ENCODE measurements around the gene DHCR7.
A peak's percentile ranks its signal among the peaks of the same experiment; 100 is the strongest.

DHCR7 gene

DNA sequence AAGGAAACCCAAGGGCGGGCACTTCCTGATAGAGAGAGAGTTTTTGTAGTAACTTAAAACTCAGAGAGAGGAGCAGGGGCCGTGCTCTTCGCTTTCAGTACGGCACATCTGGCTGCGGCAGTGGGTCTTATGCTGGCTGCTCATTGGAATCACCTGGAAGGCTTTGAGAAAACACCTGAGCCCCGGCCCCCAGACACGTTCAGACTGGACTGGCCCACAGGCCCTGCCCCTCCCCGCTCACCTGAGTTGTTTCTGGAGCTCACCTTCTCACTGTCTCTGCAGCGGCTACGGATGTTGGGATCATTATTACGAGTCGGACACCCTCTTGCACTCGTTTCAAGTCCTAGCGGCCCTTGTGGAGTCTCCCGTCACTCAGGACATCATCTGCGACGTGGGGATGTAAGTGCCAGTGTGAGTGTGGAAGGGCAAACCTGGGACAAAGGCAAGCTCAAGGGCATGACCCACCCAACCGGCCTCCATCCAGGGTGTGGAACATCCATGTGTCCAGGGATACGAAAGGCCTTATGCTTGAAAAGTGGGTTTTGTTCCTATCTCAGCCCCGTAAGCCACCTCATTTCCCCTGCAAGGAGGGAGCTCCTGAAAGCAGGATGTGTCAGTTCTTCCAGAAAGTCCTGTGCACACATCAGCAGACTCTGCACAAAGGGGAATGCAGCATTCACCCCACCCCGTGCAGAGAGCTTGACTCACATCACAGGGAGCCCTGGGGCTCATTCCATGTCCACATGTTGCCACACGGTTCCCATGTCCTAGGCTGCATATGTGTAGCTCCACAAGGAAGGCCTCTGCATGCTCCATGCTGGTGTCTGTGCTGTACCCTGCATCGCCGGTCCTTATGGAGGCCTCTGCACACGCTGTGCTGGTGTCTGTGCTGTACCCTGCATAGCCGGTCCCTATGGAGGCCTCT, 10.2 kb upstream of the DHCR7 start:
- DNase-seq (ENCODE audit: low read depth in 2 of 2): no peak

DNA sequence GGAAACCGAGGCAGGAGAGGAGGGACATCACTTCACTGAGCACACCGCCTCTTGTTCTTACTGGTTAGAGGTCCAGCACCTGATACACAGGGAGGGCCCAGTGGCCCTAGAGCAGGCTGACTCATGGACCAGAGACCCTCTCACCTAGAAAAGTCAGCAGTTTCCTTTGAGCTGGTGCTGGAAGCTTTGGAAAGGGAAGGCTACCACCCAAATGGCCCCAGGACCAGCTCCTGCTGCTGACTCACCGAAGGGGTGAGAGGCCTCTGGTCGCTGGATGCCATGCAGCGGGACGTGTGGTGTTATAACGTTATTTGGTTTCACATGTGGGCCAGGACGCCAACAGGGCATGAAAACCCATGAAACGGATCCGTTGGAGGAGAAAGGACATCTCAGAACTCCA, 8.6 kb upstream of the DHCR7 start:
- DNase-seq (ENCODE audit: low read depth in 2 of 2): no peak

DNA sequence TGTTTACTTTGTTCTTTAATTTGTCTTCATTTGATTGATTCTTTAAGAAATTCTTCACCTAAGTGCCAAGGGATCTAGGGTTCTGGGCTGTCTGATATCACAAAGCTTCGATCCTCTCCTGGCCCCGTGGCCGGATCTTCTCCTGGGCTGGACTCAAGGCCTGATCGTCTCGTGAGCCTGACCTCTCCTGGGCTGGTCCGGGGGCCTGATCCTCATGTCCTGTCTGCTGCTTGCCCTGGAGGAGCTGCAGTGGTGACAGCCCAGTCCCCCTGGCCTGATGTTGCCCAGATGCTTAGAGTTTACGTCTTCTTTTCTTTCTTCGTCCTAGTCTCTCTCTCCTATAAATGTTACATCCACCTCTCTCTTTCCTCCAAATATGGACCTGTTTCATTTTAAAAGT, 8.1 kb upstream of the DHCR7 start:
- no peak for DNase-seq (ENCODE audit: low read depth in 2 of 2)

DNA sequence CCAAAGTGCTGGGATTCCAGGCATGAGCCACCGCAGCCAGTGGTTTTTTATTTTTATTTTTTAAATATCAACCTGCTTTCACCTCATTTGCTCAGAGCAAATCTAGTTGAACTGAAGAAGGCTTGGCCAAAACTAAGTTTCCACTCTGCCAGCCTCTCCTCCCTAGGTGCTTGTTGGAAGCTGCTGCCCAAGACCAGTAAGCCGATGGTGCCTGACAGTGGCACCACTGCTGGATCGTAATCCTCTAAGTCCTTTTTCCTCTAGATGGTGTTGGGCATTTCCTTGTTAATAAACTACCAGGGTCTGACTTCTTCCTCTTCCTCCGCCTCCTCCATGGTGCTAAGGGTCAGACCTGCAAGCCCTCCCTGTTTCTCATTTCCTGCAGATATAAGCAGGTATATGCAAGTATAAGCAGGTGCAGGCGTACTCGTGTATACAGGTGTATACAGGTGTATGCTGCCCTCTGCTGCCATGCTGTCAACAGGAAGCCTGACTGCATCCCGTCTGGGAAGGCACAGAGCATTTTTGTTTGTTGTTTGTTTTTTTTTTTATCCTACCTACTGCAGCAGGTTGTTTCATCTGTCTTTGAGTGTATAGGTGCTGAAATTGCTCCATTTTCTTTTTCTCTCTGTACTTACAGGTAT, 6.4 kb upstream of the DHCR7 start:
- DNase-seq (ENCODE audit: low read depth in 2 of 2): no peak

DNA sequence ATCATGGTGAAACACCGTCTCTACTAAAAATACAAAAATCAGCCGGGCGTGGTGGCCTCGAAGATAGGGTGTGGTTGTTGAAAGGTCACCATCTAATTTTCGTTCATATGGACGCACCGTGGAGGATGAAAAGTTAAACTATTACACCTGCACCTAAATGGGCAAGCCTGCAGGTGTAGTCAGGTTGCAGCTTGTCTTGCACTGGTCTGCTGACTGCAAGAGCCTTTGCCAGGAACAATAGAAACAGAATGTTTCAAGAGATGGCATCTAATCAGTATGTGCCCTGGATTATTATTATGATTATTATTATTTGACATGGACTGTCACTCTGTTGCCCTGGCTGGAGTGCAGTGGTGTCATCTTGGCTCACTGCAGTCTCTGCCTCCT, 5.7 kb upstream of the DHCR7 start:
- no peak for DNase-seq (ENCODE audit: low read depth in 2 of 2)

DNA sequence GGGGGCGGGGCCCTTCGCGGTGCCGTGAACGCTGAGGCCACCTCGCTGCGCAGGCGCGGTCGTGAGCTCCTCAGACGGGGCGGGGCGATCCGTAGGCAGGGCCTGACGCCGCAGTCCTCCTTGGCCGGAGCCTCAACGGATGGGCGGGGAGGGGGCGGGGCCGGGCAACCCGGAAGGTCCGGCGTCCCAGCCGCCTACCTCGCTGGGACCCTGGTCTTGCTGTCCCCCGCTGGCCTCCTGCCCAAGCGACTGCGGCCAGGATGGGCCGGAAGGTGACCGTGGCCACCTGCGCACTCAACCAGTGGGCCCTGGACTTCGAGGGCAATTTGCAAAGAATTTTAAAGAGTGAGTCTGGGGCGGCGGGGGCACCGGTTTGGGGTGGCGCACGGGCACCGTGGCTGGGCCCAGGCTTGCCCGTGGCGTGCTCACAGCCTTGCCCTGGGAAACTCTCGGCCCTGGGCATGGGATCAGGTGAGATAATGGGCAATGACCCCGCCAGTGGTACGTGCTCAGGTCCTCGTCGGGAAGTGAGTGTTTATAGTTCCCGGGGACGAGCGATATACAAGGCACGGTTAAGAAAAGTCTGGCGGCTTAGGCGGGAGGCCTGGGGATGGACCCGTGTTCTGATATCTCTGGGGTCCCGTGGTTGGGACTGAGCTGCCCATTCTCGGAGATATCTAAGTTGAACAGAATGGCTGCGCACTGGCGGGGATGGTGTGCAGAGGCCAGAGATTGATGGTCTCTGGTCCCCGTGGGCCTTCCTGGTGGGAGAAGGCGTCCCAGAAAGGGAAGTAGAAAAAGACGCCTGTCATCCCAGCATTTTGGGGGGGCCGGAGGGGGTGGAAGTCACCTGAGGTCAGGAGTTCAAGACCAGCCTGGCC, 5.1 kb upstream of the DHCR7 start, which contains the start of gene NADSYN1:
Gene NADSYN1, plus strand, starts transcription at position 167 of the 881 bp plus-strand sequence. Its CDS starts 94 bp downstream, at position 261.
- peak; percentile 93 for DNase-seq (ENCODE audit: low read depth in 2 of 2)

DNA sequence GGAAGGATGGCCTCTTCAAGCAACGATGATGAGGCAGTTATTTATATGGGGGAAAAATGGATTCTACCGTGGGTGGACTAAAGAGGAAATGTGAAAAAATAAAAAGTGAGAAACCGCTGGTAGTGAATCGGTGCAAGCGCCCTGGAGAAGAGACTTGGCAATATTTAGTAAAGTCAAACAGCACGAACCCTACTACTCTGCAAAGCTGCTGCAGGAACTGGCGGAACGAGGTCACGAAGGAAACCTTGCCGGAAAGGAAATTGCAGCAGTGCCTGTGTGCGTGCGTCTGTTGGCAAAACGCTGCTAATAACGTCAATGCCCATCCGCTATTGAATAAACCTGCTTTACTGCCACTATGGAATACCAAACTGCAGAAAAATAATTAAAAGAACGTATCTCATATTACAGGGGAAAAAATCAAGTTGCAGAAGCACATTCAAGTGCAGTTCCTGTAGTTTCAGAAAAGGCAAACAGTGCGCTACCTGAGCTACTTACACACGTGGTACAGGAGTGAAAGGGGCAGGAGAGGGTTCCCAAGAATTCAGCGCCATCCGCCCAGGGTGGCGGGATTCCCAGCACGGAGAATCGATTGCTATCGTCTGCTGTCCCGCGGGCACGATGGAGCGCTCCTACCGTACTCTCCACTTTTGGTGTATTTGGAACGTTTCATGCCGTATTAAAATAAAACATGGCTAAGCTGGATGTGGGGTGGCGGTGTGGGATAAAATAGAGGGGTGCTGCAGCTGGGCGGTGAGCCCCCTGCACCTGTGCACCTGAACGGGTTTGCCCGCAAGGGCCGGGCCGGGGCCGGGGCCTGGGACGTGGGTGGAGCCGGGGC, 4.2 kb upstream of the DHCR7 start:
- DNase-seq (ENCODE audit: low read depth in 2 of 2): peak; percentile 23 to 32

DNA sequence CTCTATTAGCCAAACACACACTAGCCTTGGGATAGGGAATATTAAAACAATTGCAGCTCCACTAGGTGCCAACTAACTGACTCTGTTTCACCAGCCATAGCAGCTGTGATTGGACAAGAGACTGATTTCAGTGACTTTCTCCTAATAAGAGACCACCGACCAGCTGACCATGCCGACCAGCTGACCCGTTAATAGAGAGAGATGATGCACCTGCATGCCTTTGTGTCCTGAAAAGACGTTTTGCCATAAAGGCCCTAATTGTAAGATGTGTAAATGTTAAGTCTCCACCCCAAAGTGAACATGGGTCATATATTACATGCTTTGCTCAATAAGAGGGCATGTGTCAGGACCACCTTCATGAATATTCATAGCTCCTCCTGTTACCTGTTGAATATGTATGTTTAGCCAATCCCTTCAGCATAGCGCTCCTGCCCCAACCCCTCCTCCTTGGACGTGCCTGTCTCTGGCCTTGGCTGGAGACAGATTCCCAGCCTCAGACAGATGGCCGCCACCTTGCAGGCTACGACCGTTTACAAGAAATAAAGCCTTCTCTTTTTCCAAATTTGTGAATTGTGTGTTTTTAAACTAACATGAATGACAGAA, 3.5 kb upstream of the DHCR7 start:
- no peak for DNase-seq (ENCODE audit: low read depth in 2 of 2)

DNA sequence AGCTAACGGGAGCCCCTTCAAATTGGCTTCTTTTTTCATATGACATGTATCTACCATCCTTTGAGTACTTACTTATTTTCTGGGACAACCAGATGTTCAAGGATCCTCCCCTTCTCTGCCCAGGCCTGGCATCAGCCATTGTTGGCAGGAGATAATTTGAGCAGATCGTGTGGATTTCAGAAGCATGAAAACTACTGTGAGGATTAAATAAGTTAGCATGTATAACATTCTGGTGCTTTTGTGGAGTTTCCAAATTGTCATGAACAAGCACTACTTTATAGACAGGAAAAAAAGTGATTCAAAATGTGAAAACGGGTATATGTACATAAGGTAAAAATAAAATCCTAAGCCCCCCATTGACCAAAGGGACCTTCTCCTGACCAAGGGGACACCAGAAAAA, 2.7 kb upstream of the DHCR7 start:
- no peak for DNase-seq (ENCODE audit: low read depth in 2 of 2)

DNA sequence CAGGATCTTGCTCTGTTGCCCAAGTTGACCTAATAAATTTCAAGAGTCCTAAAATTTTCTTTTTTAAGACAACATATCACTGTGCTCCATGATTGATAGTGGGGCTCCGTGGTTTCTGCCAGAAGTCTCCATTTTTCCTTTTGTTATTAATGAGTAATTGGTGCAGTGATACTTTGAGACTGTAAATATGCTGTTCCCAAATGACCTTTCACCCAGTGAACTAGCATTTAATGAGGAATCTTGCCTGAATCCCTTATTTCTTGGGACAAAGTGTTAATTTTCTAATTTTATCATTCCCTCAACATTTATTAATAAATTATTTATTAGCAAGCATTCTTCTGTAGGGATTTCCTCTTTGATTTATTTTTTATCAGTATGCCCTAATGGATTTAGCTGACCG, 2.3 kb upstream of the DHCR7 start:
- no peak for DNase-seq (ENCODE audit: low read depth in 2 of 2)

DNA sequence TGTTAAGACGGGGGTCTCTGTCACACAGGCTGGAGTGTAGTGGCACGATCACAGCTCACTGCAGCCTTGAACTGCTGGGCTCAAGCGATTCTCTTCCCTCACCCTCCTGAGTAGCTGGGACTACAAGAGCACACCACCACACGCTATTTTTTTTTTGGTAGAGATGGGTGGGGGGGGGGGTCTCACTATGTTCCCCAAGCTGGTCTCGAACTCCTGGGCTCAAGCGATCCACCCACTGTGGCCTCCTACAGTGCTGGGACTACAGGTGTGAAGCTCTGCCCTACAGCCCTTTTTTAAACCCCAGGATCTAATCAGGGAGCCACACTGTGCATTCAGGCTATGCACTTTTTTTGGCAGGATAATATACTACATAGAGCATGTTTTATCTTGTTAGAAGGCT, 1.4 kb upstream of the DHCR7 start:
- no peak for DNase-seq (ENCODE audit: low read depth in 2 of 2)

DNA sequence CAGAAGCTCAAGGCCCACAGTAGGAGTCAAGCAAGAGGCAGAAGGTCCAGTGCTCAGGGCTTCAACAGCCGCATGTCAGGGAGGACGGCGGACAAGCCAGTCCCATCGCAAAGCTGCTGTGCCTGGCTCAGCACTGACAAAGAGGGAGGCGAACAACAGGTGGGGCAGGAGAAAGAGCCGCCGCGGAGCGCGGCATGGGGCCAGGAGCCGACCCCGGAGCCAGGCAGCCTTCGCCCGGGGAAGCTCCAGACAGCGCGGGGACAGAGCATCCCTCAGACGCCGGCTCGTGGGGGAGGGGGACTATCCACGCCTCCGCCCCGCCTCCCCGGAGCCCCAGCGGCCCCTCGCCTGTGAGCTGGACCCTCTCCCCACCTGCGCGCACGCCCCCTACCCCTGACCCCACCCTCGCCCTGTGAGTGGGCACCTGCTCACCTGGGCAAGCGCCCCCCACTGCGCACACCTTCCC, 369 bp downstream of the DHCR7 start:
- DNase-seq (ENCODE audit: low read depth in 2 of 2): peak; percentile 10 to 34

DNA sequence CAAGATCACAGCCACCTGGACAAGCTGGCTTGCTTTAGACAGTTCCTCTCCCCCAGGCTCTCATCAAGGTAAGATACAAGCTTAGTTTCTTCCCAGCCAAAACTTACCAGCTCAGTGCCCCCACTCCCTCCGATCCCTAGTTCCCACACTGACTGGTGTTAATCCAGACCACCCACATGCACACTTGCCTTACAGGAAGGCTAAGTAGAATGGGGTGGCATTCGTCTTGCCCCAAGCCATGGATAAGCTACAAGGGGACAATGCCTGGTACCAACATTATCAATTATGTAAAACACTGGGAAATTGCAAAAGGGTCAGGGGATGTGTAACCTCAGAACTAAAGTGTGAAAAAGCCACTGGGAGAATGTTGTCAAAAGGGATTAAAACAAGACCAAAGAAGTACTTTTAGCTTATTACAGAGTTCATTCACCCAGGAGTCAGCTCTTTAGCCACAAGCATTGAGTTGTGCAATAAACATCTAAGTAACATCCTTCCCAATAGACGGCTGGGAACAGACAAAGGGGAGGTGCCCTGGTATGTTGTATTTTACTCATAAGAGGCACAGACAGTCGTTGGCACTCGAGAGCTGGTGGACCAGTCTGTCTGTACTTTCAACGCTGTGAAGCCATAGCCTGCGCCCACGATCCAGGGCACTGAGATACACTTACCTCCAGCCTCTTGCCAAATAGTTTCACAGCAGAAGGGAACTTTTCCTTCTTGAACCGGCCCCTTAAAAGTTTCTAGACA, 1.1 kb downstream of the DHCR7 start:
- DNase-seq (ENCODE audit: low read depth in 2 of 2): no peak

DNA sequence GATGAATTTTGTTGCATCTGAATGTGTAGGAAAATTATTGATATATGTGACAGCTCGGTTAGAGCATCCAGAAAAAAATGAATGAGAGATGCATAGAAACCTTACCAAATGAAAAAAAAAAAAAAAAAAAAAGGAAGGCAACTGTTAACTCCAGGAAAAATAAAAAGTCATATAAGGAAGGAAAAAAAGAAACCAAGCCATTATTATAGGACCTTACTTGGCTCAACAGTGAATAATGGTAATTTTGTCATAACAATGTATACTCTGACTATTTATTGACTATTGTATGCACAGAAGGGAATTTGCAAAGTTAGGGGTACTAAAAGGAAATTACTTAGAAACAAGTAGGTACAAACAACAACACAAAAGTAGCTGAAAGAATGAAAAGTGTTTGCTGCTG, 2.0 kb downstream of the DHCR7 start:
- DNase-seq (ENCODE audit: low read depth in 2 of 2): no peak

DNA sequence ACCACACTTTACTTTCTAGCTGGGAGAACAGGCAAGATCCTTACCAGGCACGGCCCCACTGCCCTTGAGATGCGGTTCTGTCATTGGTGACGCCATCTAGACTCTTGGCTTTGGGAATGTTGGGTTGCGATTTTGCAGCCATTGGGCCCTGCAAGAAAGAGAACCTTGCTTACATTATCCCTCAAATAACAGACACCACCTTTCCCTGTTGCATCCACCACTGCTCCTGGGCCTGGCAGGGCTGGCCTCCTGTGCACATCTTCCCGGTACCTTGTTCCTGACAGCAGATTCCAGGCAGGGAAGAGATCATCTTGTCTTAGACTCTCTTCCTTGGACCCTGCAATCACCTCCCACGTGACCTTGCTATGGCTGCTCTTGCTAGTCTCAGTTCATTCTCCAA, 3.4 kb downstream of the DHCR7 start:
- DNase-seq (ENCODE audit: low read depth in 2 of 2): no peak

DNA sequence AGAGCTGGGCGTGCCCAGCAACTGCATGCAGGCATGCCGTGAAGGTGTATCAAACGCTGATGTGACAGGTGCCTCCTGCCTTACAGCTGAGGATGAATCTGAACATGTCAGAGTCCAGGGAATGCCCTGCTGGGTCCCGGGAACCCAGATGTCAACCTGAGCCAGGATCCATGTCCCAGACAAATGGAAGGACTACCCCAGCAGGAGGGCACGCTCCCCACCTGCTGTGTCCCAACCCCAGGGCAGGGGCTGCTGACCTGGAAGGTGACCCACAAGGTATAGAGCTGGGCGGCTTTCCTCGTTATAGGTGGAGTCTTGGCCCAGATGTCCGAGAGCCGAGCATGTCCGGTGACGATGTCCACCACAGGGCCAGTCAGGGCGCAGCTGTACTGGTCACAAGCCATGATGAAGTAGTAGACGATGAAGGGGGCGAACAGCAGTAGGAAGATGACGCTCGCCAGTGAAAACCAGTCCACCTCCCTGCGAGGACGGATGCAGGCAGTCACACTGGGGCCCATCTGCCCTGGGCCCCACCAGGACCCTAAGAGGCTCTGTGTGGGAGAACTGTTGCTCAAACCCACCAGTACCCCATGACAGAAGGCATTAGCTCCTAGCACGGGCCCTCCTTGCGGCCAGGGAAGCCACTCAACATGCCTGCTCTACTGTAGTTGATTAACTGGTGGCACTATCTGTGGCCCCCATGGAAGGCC, 4.3 kb downstream of the DHCR7 start:
- no peak for DNase-seq (ENCODE audit: low read depth in 2 of 2)

DNA sequence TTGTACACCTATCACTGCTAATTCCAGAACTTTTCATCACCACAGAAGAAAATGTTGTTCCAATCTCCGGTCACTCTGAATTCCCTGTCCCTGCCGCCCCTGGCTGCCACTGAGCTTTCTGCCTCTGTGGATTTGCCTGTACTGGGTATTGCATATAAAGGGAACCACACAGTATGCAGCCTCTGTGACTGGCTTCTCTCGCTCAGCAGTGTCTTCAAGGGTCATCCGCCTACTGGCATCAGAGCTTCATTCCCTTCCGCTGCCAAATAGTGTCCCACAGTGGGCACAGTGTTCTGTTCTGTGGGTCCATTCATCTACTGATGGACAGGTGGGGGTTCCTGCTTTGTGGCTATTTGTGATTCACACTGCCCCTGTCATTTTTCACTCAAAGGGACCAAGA, 5.3 kb downstream of the DHCR7 start:
- no peak for DNase-seq (ENCODE audit: low read depth in 2 of 2)

DNA sequence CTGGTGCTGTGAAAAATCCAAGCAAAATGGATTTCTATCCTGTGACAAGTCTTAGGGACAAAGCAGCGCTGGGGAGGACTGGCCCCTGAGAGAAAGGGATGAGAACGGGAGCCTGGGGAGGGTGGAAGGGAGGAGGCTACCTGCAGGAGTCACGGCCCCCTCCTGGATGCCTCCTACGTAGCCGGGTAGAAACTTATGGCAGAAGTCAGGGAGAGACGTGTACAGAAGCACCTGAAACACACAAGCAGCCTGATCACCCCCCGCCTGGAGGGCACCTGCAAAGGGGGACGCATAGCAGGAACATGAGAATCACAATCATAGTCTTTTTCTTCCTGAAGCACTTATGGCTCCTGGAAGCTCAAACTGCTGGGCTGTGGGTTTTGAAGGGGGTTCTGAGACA, 6.1 kb downstream of the DHCR7 start:
- DNase-seq (ENCODE audit: low read depth in 2 of 2): no peak

DNA sequence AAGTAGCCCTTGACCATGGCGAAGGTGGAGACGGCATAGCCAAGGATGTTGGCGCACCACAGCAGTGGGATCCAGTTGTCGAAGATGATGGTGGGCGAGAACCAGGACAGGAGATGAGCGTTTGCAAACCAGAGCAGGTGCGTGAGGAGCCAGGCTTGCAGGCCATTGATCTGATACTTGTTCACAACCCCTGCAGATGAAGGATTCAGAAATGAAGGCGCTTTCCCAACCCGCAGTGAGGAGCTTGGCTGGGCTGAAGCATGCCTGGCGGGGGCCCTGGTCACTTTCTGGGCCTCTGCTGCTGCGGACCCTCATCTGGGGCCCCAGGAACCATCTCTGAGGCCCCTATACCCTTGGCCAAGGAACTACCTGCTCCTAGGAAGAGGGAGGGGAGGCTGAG, 6.9 kb downstream of the DHCR7 start:
- no peak for DNase-seq (ENCODE audit: low read depth in 2 of 2)
